HepG2 (cell line): ENCODE results near the gene RNF25. TPM values are rescaled to one million over a fixed set of nuclear protein-coding genes. Genes with fewer than 3 reads are reported as not detected.

Source experiments
- CBFB ChIP-seq: sonication (generic); formaldehyde crosslinking; IDR thresholded peaks from 2 replicates; pipeline ENCODE4 v1.4.0; 2020; ENCODE audit warnings: missing genetic modification reagents
- FOXC1 ChIP-seq: sonication (generic); formaldehyde crosslinking; IDR thresholded peaks from 2 replicates; pipeline ENCODE4 v1.8.0; 2022; ENCODE audit warnings: mild to moderate bottlenecking, missing genetic modification reagents, borderline replicate concordance
- POLR2A ChIP-seq, 2 experiments: IDR thresholded peaks; 2 replicates each; pipeline ENCODE4 v1.6.1; 2011; ENCODE audit warnings: low read depth in 2 of 2, low read length in 2 of 2, mild to moderate bottlenecking in 1 of 2, moderate library complexity in 1 of 2; ENCODE audit not compliant: insufficient read depth in 1 of 2
- PRMT3 ChIP-seq: sonication (generic); formaldehyde crosslinking; IDR thresholded peaks from 2 replicates; pipeline ENCODE4 v1.8.1; 2022; ENCODE audit warnings: low read depth, mild to moderate bottlenecking, moderate library complexity, missing genetic modification reagents, borderline replicate concordance
- RORA ChIP-seq: sonication (generic); formaldehyde crosslinking; IDR thresholded peaks from 2 replicates; pipeline ENCODE4 v1.5.0; 2020; ENCODE audit warnings: mild to moderate bottlenecking, missing genetic modification reagents, moderate library complexity
- SOX6 ChIP-seq, 2 experiments: fragments of 450-650 bp in 1 of 2; sonication (generic) in 1 of 2; formaldehyde crosslinking in 1 of 2; IDR thresholded peaks; 2 replicates each; pipeline versions ENCODE4 v1.4.0 to v1.6.1; 2017 to 2020; ENCODE audit warnings: antibody characterized with exemption in 1 of 2, mild to moderate bottlenecking in 1 of 2, missing genetic modification reagents in 1 of 2
- TAF15 ChIP-seq: fragments of 200-400 bp; formaldehyde crosslinking; IDR thresholded peaks from one replicate; pipeline ENCODE4 v1.6.1; 2018; ENCODE audit warnings: mild to moderate bottlenecking, low read depth, low read length; ENCODE audit not compliant: poor library complexity, severe bottlenecking
- THYN1 ChIP-seq: sonication (generic); formaldehyde crosslinking; IDR thresholded peaks from 2 replicates; pipeline ENCODE4 v1.8.1; 2023; ENCODE audit warnings: low read depth, mild to moderate bottlenecking, moderate library complexity, missing genetic modification reagents, borderline replicate concordance
- ZNF205 ChIP-seq: IDR thresholded peaks from 2 replicates; pipeline ENCODE4 v1.6.1; 2018; ENCODE audit warnings: missing biosample characterization, missing genetic modification reagents
- ZNF431 ChIP-seq: sonication (generic); formaldehyde crosslinking; IDR thresholded peaks from 2 replicates; pipeline ENCODE4 v1.9.0; 2022; ENCODE audit warnings: missing genetic modification reagents, low read depth, mild to moderate bottlenecking, borderline replicate concordance
- ZNF460 ChIP-seq: sonication (generic); formaldehyde crosslinking; IDR thresholded peaks from 2 replicates; pipeline ENCODE4 v1.5.1; 2020; ENCODE audit warnings: missing genetic modification reagents, mild to moderate bottlenecking, borderline replicate concordance
- ZNF616 ChIP-seq: sonication (generic); formaldehyde crosslinking; IDR thresholded peaks from 2 replicates; pipeline ENCODE4 v1.5.0; 2020; ENCODE audit warnings: low read depth, mild to moderate bottlenecking, missing genetic modification reagents
- ZNF883 ChIP-seq: sonication (generic); formaldehyde crosslinking; IDR thresholded peaks from 2 replicates; pipeline ENCODE4 v1.5.1; 2020; ENCODE audit warnings: mild to moderate bottlenecking, missing genetic modification reagents; ENCODE audit errors: not compliant biosample characterization
- polyA plus RNA-seq, 8 experiments: library from polyadenylated mRNA; depleted of rRNA in 3 of 8; stranded (reverse) in 7 of 8; unstranded in 1 of 8; fragments of >200 nt; fragmentation: Illumina TruSeq in 4 of 8; extraction: Trizol in 4 of 8; gene quantifications; 2 replicates each; pipeline versions ENCODE4 v1.2.1 to v1.2.3, GENCODE V29; 2011 to 2016; ENCODE audit warnings: low read depth in 4 of 8, missing spikeins in 1 of 8, mixed read lengths in 1 of 8; ENCODE audit not compliant: insufficient read depth in 1 of 8
- total RNA-seq, 5 experiments: library from RNA; depleted of rRNA; stranded (reverse); fragments of >200 nt; fragmentation: Illumina TruSeq; extraction: Trizol; gene quantifications; 2 replicates each; pipeline ENCODE4 v1.2.3, GENCODE V29; 2016; ENCODE audit warnings: low read depth in 1 of 5
- TF ChIP-seq, protein P1 (sequence below): fragments of 450-650 bp; IDR thresholded peaks from 2 replicates; pipeline ENCODE4 v1.6.1; 2016
- TF ChIP-seq, protein P2 (sequence below): sonication (generic); formaldehyde crosslinking; conservative IDR thresholded peaks from 2 replicates; pipeline ENCODE4 v1.4.0; 2020; ENCODE audit warnings: missing genetic modification reagents
- TF ChIP-seq, protein P3 (sequence below): sonication (generic); formaldehyde crosslinking; IDR thresholded peaks from 2 replicates; pipeline ENCODE4 v1.4.0; 2020; ENCODE audit warnings: missing genetic modification reagents
- TF ChIP-seq, protein P4 (sequence below): sonication (generic); formaldehyde crosslinking; IDR thresholded peaks from 2 replicates; pipeline ENCODE4 v1.8.1; 2023; ENCODE audit warnings: mild to moderate bottlenecking, inconsistent platforms, moderate library complexity, missing genetic modification reagents, borderline replicate concordance
- TF ChIP-seq, protein P5 (sequence below): sonication (generic); formaldehyde crosslinking; IDR thresholded peaks from 2 replicates; pipeline ENCODE4 v1.5.1; 2020; ENCODE audit warnings: missing genetic modification reagents, mild to moderate bottlenecking, borderline replicate concordance

RNF25 gene
- total and polyA plus RNA-seq, 2 of the 13 experiments (the other 11 are each of a cell fraction or from before 2014, with no cell fraction given) = 37.0 to 87.6 TPM

DNA sequence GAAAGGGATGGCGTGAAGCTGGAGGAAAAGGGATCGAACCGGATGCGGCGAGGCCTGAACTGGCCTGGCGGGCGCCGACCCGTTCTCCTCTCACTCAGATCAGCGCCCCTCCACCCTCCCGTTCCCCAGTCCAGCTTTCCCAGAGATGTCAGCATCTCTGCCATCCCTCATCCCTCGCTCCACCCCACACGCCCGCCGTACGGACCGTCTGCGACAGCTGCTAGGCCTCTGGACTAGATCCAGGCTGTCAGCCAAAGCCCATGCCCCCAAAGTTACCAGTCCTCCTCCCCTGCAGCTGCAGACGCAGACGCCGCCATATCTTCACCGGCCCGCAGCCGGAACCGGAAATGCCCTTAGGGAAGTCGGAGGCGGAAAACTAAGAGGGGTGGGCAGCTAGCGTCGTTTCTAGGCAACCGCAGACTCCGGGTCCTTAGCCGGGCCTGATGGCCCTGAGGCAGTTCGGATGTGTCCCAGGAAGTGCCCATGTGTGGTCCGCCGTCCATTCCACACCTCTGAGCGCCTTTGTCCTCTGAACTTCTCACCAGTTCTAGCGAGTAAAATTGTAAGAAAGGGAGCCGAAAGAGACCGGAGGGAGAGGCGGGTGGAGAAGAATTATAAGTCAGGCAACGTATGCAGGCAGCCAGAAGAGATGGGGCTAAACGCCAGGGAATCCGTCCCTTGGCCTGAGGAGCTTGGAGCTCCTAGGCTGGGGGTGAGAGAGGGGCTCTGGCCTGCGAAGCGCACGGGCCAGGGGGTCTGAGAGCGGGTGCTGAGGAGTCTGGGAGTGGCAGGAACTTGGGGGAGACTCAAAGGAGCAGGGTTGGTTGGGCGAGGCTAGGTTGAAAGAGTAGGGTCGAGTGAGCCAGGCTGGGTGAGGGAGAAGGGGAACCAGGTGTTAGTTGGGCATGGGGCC is at the start of gene RNF25, which contains the start of gene STK36 (continued):
- TF ChIP-seq, protein P1, sequence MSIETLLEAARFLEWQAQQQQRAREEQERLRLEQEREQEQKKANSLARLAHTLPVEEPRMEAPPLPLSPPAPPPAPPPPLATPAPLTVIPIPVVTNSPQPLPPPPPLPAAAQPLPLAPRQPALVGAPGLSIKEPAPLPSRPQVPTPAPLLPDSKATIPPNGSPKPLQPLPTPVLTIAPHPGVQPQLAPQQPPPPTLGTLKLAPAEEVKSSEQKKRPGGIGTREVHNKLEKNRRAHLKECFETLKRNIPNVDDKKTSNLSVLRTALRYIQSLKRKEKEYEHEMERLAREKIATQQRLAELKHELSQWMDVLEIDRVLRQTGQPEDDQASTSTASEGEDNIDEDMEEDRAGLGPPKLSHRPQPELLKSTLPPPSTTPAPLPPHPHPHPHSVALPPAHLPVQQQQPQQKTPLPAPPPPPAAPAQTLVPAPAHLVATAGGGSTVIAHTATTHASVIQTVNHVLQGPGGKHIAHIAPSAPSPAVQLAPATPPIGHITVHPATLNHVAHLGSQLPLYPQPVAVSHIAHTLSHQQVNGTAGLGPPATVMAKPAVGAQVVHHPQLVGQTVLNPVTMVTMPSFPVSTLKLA = peak; percentile 16; the same call in 1 of the 2 replicates
- TF ChIP-seq PRMT3 (no peak), POLR2A (IDR thresholded peaks at IDR 0.05; ENCODE audit: insufficient read depth in 1 of 2, low read depth in 2 of 2, low read length in 2 of 2) (peak; percentile 85 to 94), ZNF431 (CRISPR knock-in tag) (no peak), ZNF883 (peak; percentile 25), FOXC1 (CRISPR knock-in tag) (peak; percentile 72), SOX6 (IDR thresholded peaks at IDR 0.05) (no peak), SOX6 (CRISPR knock-in tag; IDR thresholded peaks at IDR 0.05) (peak; percentile 38; the same call in 1 of the 2 replicates), TAF15 (no peak), RORA (CRISPR knock-in tag) (no peak), THYN1 (CRISPR knock-in tag) (peak; percentile 70; the same call in 1 of the 2 replicates), ZNF205 (CRISPR knock-in tag) (no peak; the same call in 1 of the 2 replicates), ZNF616 (CRISPR knock-in tag) (0 out of 2 replicates have a peak, but pooled peaks have one; percentile 44), ZNF460 (CRISPR knock-in tag) (no peak), CBFB (CRISPR knock-in tag) (peak; percentile 64; the same call in 1 of the 2 replicates)
- TF ChIP-seq, protein P2, sequence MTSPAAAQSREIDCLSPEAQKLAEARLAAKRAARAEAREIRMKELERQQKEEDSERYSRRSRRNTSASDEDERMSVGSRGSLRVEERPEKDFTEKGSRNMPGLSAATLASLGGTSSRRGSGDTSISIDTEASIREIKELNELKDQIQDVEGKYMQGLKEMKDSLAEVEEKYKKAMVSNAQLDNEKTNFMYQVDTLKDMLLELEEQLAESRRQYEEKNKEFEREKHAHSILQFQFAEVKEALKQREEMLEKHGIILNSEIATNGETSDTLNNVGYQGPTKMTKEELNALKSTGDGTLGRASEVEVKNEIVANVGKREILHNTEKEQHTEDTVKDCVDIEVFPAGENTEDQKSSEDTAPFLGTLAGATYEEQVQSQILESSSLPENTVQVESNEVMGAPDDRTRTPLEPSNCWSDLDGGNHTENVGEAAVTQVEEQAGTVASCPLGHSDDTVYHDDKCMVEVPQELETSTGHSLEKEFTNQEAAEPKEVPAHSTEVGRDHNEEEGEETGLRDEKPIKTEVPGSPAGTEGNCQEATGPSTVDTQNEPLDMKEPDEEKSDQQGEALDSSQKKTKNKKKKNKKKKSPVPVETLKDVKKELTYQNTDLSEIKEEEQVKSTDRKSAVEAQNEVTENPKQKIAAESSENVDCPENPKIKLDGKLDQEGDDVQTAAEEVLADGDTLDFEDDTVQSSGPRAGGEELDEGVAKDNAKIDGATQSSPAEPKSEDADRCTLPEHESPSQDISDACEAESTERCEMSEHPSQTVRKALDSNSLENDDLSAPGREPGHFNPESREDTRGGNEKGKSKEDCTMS = no peak
- TF ChIP-seq, protein P3, sequence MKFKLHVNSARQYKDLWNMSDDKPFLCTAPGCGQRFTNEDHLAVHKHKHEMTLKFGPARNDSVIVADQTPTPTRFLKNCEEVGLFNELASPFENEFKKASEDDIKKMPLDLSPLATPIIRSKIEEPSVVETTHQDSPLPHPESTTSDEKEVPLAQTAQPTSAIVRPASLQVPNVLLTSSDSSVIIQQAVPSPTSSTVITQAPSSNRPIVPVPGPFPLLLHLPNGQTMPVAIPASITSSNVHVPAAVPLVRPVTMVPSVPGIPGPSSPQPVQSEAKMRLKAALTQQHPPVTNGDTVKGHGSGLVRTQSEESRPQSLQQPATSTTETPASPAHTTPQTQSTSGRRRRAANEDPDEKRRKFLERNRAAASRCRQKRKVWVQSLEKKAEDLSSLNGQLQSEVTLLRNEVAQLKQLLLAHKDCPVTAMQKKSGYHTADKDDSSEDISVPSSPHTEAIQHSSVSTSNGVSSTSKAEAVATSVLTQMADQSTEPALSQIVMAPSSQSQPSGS (CRISPR knock-in tag) = peak; percentile 56; the same call in 1 of the 2 replicates
- TF ChIP-seq, protein P4, sequence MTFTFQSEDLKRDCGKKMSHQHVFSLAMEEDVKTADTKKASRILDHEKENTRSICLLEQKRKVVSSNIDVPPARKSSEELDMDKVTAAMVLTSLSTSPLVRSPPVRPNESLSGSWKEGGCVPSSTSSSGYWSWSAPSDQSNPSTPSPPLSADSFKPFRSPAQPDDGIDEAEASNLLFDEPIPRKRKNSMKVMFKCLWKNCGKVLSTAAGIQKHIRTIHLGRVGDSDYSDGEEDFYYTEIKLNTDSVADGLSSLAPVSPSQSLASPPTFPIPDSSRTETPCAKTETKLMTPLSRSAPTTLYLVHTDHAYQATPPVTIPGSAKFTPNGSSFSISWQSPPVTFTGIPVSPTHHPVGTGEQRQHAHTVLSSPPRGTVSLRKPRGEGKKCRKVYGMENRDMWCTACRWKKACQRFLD = peak; percentile 84; the same call in 1 of the 2 replicates
- TF ChIP-seq, protein P5, sequence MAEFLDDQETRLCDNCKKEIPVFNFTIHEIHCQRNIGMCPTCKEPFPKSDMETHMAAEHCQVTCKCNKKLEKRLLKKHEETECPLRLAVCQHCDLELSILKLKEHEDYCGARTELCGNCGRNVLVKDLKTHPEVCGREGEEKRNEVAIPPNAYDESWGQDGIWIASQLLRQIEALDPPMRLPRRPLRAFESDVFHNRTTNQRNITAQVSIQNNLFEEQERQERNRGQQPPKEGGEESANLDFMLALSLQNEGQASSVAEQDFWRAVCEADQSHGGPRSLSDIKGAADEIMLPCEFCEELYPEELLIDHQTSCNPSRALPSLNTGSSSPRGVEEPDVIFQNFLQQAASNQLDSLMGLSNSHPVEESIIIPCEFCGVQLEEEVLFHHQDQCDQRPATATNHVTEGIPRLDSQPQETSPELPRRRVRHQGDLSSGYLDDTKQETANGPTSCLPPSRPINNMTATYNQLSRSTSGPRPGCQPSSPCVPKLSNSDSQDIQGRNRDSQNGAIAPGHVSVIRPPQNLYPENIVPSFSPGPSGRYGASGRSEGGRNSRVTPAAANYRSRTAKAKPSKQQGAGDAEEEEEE = 0 out of 2 replicates have a peak, but pooled peaks have one; percentile 73
